Heart left ventricle (tissue), 13 donors: Measurements from ENCODE around the gene EEF1A1.

ENCODE experiments used
- CTCF ChIP-seq, 12 donors: fragments of 200-600 bp; sonication (generic) in 4 of 12; IDR thresholded peaks; one replicate each; pipeline versions ENCODE4 v1.5.0 to v1.8.0; 2018 to 2022; ENCODE audit warnings: antibody characterized with exemption in 12 of 12, mild to moderate bottlenecking in 5 of 12
- POLR2A ChIP-seq, 2 donors: fragments of 450-650 bp; IDR thresholded peaks; one replicate each; pipeline ENCODE4 v1.6.1; 2017; ENCODE audit warnings: antibody characterized with exemption in 2 of 2, mild to moderate bottlenecking in 2 of 2, moderate library complexity in 2 of 2
- donor health status: ischemic (EF 13 %, LVEDD 7.1; RV severe dilation, severe dysfunction).
- donor health status: DM: no; HTN: yes; CAD: no.
- donor health status: DM: no; HTN: no; CAD: no.
- donor health status: ischemic (EF 25% LVEDD 6.9; RV normal size, moderate dysfunction).
- donor health status: ischemic (EF 25% LVEDD 5.7; RV mildly dilated, moderate dysfunction).
- donor health status: ischemic (EF 35%, LVEDD 5.7; RV mildly dilated, moderate dysfunction).
- donor health status: nonischemic (EF 11% LVEDD 7.7; RV severe dilation, severe dysfunction).
- donor health status: DM: yes; HTN: yes; CAD: no.
- donor health status: PGD.
- donor health status: ischemic (EF 29% LVEDD 5.4; RV normal size, mild dysfunction).
- donor health status: nonischemic (EF 23%, LVEDD 6.1; RV moderate dilation, normal function).

- TF ChIP-seq POLR2A (IDR thresholded peaks at IDR 0.05) (no peak), CTCF (IDR thresholded peaks at IDR 0.05) (no peak)
These were observed 8.1 kb upstream of the EEF1A1 start for GRCh38 chr6:73528897-73529296.
